DND-41 (cell line): Measurements from ENCODE around the gene SIRT5.

Source experiments
- ATAC-seq: fragments of 200-7000 bp; cut with Tn5 transposase; 3 replicates; pipeline ENCODE4 v1.9.1; 2021; ENCODE audit warnings: low read depth; ENCODE audit not compliant: insufficient read depth
- DNase-seq: peaks from one replicate; pipeline ENCODE4 v3.0.0-alpha.2; 2020
- H2AFZ ChIP-seq: 2 replicates; pipeline ENCODE4 v1.6.0; 2012; ENCODE audit warnings: low read depth, low read length
- H3K27ac ChIP-seq: 2 replicates; pipeline ENCODE4 v1.5.1; 2012; ENCODE audit warnings: low read length, inconsistent platforms
- H3K27me3 ChIP-seq: fragments of 200-600 bp; sonication (generic); 2 replicates; pipeline ENCODE4 v1.6.0; 2012; ENCODE audit warnings: low read length, mild to moderate bottlenecking, inconsistent platforms; ENCODE audit not compliant: insufficient read depth, poor library complexity
- H3K36me3 ChIP-seq: 2 replicates; pipeline ENCODE4 v1.5.1; 2012; ENCODE audit warnings: low read length, inconsistent platforms; ENCODE audit not compliant: insufficient read depth
- H3K4me1 ChIP-seq: 2 replicates; pipeline ENCODE4 v1.5.1; 2012; ENCODE audit warnings: mild to moderate bottlenecking, low read length; ENCODE audit not compliant: insufficient read depth
- H3K4me2 ChIP-seq: 2 replicates; pipeline ENCODE4 v1.6.0; 2012; ENCODE audit warnings: mild to moderate bottlenecking, moderate library complexity, low read length, inconsistent platforms; ENCODE audit not compliant: insufficient read depth
- H3K4me3 ChIP-seq, 2 experiments: fragments of 200-600 bp in 1 of 2; shearing (Covaris generic) in 1 of 2; 2 replicates each; pipeline ENCODE4 v1.5.1; 2012 to 2016; ENCODE audit warnings: inconsistent platforms in 2 of 2, low read length in 2 of 2, mild to moderate bottlenecking in 2 of 2, low read depth in 1 of 2, moderate library complexity in 1 of 2
- H3K79me2 ChIP-seq: 2 replicates; pipeline ENCODE4 v1.6.0; 2012; ENCODE audit warnings: low read length, inconsistent platforms; ENCODE audit not compliant: insufficient read depth
- H3K9ac ChIP-seq: 2 replicates; pipeline ENCODE4 v1.6.0; 2012; ENCODE audit warnings: low read depth, mild to moderate bottlenecking, inconsistent platforms, low read length, moderate library complexity
- H3K9me3 ChIP-seq: 2 replicates; pipeline ENCODE4 v1.5.1; 2012; ENCODE audit warnings: low read length, moderate library complexity, mild to moderate bottlenecking, inconsistent platforms; ENCODE audit not compliant: insufficient read depth, severe bottlenecking
- H4K20me1 ChIP-seq: 2 replicates; pipeline ENCODE4 v1.6.0; 2012; ENCODE audit warnings: low read length; ENCODE audit not compliant: insufficient read depth
- EZH2 ChIP-seq: IDR thresholded peaks from 3 replicates; pipeline ENCODE4 v1.6.1; 2012; ENCODE audit warnings: borderline replicate concordance, low read depth, mild to moderate bottlenecking, moderate library complexity, low read length, inconsistent platforms; ENCODE audit not compliant: severe bottlenecking
- TF ChIP-seq, protein P1 (sequence below): IDR thresholded peaks from 2 replicates; pipeline ENCODE4 v1.5.1; 2012; ENCODE audit warnings: borderline replicate concordance, low read length, moderate library complexity, mild to moderate bottlenecking; ENCODE audit not compliant: poor library complexity, severe bottlenecking; ENCODE audit errors: extremely low read depth

Gene SIRT5

DNA sequence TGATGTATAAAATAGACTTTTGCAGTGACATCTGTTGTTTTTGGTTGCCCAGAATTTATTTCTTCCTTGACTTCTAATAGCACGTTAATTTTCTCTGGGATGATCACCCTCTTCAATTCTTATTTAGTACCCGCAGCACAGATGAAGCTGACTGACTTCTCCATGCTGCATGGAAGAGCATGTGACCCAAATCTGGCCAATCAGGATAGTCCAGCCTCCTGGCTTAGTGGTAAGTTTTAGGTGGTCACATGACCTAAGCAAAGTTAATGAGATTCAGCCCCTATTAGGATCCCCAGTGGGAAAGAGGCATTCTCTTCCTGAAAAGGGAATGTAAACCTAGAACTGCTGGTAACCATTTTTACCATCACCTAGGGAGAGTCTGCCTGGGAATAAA, 13.8 kb upstream of the SIRT5 start:
- H3K79me2 ChIP-seq: no peaks in the 10 kb centered on the region
- H3K4me2 ChIP-seq: no peak overlapping the region
- H3K9ac ChIP-seq: no peak overlapping the region
- H3K4me3 ChIP-seq: no peak overlapping the region
- DNase-seq (no peak), ATAC-seq (no peak)
- no peak overlapping the region for H3K27ac ChIP-seq
- no peak overlapping the region for H2AFZ ChIP-seq
- H3K9me3 ChIP-seq: no peaks in the 10 kb centered on the region
- TF ChIP-seq EZH2: no peak
- TF ChIP-seq, protein P1, sequence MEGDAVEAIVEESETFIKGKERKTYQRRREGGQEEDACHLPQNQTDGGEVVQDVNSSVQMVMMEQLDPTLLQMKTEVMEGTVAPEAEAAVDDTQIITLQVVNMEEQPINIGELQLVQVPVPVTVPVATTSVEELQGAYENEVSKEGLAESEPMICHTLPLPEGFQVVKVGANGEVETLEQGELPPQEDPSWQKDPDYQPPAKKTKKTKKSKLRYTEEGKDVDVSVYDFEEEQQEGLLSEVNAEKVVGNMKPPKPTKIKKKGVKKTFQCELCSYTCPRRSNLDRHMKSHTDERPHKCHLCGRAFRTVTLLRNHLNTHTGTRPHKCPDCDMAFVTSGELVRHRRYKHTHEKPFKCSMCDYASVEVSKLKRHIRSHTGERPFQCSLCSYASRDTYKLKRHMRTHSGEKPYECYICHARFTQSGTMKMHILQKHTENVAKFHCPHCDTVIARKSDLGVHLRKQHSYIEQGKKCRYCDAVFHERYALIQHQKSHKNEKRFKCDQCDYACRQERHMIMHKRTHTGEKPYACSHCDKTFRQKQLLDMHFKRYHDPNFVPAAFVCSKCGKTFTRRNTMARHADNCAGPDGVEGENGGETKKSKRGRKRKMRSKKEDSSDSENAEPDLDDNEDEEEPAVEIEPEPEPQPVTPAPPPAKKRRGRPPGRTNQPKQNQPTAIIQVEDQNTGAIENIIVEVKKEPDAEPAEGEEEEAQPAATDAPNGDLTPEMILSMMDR: no peak
- H3K4me1 ChIP-seq: no peaks in the 10 kb centered on the region
- no peaks in the 10 kb centered on the region for H4K20me1 ChIP-seq
- H3K36me3 ChIP-seq: no peaks in the 10 kb centered on the region
- no peaks in the 10 kb centered on the region for H3K27me3 ChIP-seq

DNA sequence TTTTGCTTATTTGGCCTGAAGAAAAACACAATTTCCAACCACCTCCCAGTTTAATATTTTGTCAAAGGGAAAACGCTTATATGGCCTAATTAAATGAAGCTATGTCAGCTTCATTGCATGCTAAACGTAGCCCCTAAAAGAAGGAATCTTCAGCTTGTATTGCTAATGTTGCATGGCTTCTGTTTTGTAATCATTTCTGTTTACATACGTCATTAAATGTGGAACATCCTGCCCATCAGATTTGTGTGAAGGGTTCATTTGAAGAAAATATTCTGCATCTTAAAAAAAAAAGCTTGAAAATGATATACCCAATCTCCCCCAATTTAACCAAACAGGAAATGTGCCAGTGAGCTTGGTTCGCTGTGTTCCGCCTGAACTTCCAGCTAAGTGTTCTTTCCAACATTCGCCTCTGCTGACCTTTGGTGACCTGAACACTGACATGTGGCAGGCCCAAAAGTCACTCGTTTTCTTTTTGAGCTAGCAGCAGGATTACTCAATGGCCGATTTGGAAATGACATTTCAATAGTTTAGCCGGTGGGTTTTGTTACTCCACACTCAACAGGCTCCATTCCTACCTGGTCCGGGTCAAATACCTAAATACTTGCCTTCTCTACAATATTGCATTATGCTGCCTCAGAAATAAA, 12.7 kb upstream of the SIRT5 start:
- no peaks in the 10 kb centered on the region for H3K79me2 ChIP-seq
- no peak overlapping the region for H3K27ac ChIP-seq
- no peaks in the 10 kb centered on the region for H3K27me3 ChIP-seq
- no peaks in the 10 kb centered on the region for H3K4me1 ChIP-seq
- no peak overlapping the region for H3K4me3 ChIP-seq
- H3K36me3 ChIP-seq: no peaks in the 10 kb centered on the region
- TF ChIP-seq, protein P1: no peak
- TF ChIP-seq EZH2: no peak
- H3K4me2 ChIP-seq: no peak overlapping the region
- H3K9ac ChIP-seq: no peak overlapping the region
- DNase-seq (no peak), ATAC-seq (no peak)
- H2AFZ ChIP-seq: no peak overlapping the region
- H4K20me1 ChIP-seq: no peaks in the 10 kb centered on the region
- no peaks in the 10 kb centered on the region for H3K9me3 ChIP-seq

DNA sequence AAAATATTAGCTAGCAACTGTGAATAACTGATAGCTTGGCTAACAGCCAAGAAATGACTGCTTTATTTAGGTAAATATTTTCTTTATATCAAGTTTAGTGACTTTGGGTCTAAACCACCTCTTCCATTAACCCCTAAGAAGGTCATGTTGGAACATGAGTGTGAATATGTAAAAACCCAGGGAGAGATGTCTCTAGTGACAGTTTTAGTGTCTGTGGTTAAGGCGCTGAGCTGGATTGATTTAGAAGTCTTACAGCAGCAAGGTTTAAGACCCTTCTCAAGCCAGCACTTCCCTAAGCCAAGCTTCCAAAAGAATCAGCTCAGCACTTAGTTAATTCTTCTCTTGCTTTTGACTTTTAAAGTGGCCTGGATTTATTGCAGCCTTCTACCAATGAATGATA, 11.4 kb upstream of the SIRT5 start:
- no peak overlapping the region for H3K27ac ChIP-seq
- peaks cover 3% of the 10 kb centered on the region for H3K27me3 ChIP-seq
- H2AFZ ChIP-seq: no peak overlapping the region
- H3K36me3 ChIP-seq: no peaks in the 10 kb centered on the region
- no peaks in the 10 kb centered on the region for H3K4me1 ChIP-seq
- H3K4me2 ChIP-seq: no peak overlapping the region
- no peaks in the 10 kb centered on the region for H4K20me1 ChIP-seq
- ATAC-seq: no peak
- no peak overlapping the region for H3K9ac ChIP-seq
- no peak overlapping the region for H3K4me3 ChIP-seq
- DNase-seq: no peak
- TF ChIP-seq, protein P1: no peak
- no peak for TF ChIP-seq EZH2
- H3K9me3 ChIP-seq: no peaks in the 10 kb centered on the region
- no peaks in the 10 kb centered on the region for H3K79me2 ChIP-seq

DNA sequence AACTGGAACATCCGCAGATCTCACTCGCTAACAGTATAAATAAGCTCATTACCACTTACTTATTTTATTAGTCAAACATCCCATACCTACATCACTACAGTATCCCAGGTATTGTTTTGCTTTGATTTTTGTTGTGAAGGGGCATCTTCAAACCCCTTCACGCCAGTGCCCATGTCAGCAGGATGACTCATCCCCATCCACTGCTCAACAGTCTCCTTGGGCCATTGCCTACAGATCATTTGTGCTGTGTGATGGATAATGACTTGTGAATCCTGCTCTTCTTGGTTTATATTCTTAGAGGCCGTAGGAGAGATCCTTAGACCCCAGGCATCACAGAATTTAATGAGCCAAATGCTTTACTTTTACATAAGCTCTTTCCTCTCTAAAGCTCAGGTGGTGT, 8.5 kb upstream of the SIRT5 start:
- Histone ChIP-seq H3K4me2 (no peak overlapping the region), H2AFZ (no peak overlapping the region), H3K79me2 (no peaks in the 10 kb centered on the region), H3K4me3 (no peak overlapping the region), H3K27me3 (peaks cover 3% of the 10 kb centered on the region), H3K9ac (no peak overlapping the region), H3K9me3 (no peaks in the 10 kb centered on the region), H3K4me1 (no peaks in the 10 kb centered on the region), H3K27ac (no peak overlapping the region), H4K20me1 (no peaks in the 10 kb centered on the region), H3K36me3 (no peaks in the 10 kb centered on the region)
- ATAC-seq (no peak), DNase-seq (no peak)
- no peak for TF ChIP-seq EZH2
- TF ChIP-seq, protein P1: no peak
